Small intestine (tissue), 7 donors: ENCODE results near the gene GNAZ. TPM values are rescaled to one million over a fixed set of nuclear protein-coding genes. Genes with fewer than 3 reads are reported as not detected.
"Not testable (repeated sequence)": the region's sequence is repeated elsewhere in the genome, so short reads cannot be mapped to it uniquely, and the experiment has no call there.

Experiments
- DNase-seq, 2 donors: peaks; one replicate each; pipeline versions ENCODE4 v3.0.0 to v3.0.0-alpha.2; 2013
- FAIRE-seq: peaks from 2 replicates; lab custom pipeline; 2012; peaks lifted over from hg19 to GRCh38; lab: Jason Lieb, UNC
- H3K27ac ChIP-seq, 3 donors: one replicate each; pipeline ENCODE4 v1.5.1; 2013; ENCODE audit warnings: low read length in 2 of 3, mild to moderate bottlenecking in 2 of 3, control low read depth in 1 of 3, inconsistent platforms in 1 of 3, low read depth in 1 of 3, moderate library complexity in 1 of 3
- H3K27me3 ChIP-seq, 3 donors: one replicate each; pipeline ENCODE4 v1.6.1; 2013; ENCODE audit warnings: low read length in 3 of 3, inconsistent platforms in 1 of 3; ENCODE audit not compliant: control insufficient read depth in 3 of 3, insufficient read depth in 3 of 3
- H3K36me3 ChIP-seq, 3 donors: one replicate each; pipeline ENCODE4 v1.6.1; 2013; ENCODE audit warnings: low read length in 3 of 3, inconsistent platforms in 1 of 3, low read depth in 1 of 3, mild to moderate bottlenecking in 1 of 3, moderate library complexity in 1 of 3; ENCODE audit not compliant: control insufficient read depth in 3 of 3, insufficient read depth in 2 of 3
- H3K4me1 ChIP-seq, 3 donors: one replicate each; pipeline ENCODE4 v1.6.1; 2013; ENCODE audit warnings: low read length in 2 of 3, inconsistent platforms in 1 of 3, low read depth in 1 of 3, mild to moderate bottlenecking in 1 of 3, moderate library complexity in 1 of 3; ENCODE audit not compliant: control insufficient read depth in 3 of 3, insufficient read depth in 2 of 3
- H3K4me3 ChIP-seq, 3 donors: one replicate each; pipeline ENCODE4 v1.5.1; 2013; ENCODE audit warnings: low read length in 3 of 3, control low read depth in 1 of 3, inconsistent platforms in 1 of 3, low read depth in 1 of 3, mild to moderate bottlenecking in 1 of 3, moderate library complexity in 1 of 3
- H3K9me3 ChIP-seq, 2 donors: one replicate each; pipeline ENCODE4 v1.6.1; 2013; ENCODE audit warnings: low read depth in 1 of 2, low read length in 1 of 2; ENCODE audit not compliant: control insufficient read depth in 2 of 2, insufficient read depth in 1 of 2
- WGBS, 3 donors: extraction: QIAGEN DNeasy Blood & Tissue Kit; methylation state at CpG; one replicate each; pipeline ENCODE4 v1.1.7; 2013; 5-methylcytosine and 5-hydroxymethylcytosine counted together
- polyA plus RNA-seq, 4 donors: library from polyadenylated mRNA; stranded (reverse) in 3 of 4; unstranded in 1 of 4; fragments of 200-250 nt in 3 of 4; fragments of 120-200 nt in 1 of 4; gene quantifications; one replicate each; pipeline versions ENCODE4 v1.2.1 to v1.2.3, GENCODE V29; 2013
- donor health status: healthy with polysubstance abuse.
- donor health status: control.
- donor health status: control.
- donor health status: Bipolar disorder and iron deficiency.
- donor health status: healthy.

GNAZ gene
- polyA plus RNA-seq, 4 donors = 0.55 to 3.6 (median 2.7) TPM

DNA sequence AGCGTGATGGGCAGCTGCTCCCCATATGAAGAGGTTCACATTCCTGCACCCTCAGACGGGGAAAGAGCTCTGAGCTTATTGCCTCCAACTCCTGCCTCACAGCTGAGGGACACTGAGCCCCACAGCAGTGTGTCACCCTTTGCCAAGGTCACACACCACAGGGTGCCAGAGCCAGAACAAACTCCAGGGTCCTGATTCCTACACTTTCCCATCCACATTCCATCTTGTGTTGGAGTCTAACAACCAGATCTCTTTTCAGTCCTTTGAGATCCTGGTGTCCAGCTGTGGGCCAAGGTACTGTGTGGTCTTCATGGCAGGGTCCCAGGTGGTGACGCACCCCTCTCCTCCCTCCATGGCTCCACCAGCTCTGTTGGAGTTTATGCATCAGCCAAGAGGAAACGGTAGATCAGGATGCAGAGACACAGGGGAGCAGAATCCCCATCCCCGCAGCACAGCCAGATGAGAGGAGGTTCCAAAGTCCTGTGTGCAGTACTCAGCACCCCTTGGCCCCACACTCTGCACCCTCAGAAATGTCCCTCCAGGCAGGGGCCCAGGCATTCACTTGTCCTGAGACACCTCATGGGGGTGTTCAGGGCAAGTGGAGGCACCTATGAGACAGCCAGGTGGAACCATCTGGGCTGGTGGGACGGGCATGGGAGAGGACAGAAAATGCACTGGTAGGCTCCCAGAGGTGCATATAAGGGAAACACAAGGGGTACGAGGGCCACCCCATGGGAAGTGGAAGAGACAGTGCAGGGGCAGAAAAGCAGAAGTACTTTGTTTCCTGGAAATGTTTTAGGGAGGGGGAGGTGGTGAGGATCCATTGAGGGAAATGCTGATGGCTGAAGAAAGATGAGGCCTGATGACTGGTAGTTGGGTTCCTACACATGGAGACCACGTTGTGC lies 32.6 kb upstream of the GNAZ start:
- H3K9me3 ChIP-seq = no peaks in the 10 kb centered on the region
- H3K4me3 ChIP-seq = no peak overlapping the region
- H3K27me3 ChIP-seq = no peaks in the 10 kb centered on the region
- 79 to 85% (median 83%) methylated on average over 8 of the region's 8 CpGs for WGBS, 3 donors
- no peaks in the 10 kb centered on the region for H3K4me1 ChIP-seq
- H3K36me3 ChIP-seq = no peaks in the 10 kb centered on the region
- DNase-seq (no peak), FAIRE-seq (no peak)
- no peak overlapping the region for H3K27ac ChIP-seq

DNA sequence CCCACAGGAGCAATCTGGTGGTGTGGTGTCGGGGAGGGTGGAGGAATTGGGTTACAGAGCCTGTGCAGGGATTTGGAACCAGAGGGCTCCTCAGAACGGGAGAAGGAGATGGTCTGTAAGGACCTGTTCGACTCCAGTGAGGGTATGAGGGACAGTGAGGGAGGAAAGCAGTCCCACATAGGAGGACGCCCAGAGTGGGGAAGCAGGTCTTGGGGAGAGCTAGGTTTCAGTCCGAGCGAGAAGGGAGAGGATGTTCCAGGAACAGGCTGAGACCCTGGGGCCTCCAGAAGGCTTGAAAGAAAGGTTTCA lies 32.0 kb upstream of the GNAZ start:
- Histone ChIP-seq H3K4me1 (no peaks in the 10 kb centered on the region), H3K27me3 (no peaks in the 10 kb centered on the region), H3K9me3 (no peaks in the 10 kb centered on the region), H3K27ac (no peak overlapping the region), H3K36me3 (no peaks in the 10 kb centered on the region), H3K4me3 (no peak overlapping the region)
- 85 to 92% (median 90%) methylated on average over 6 of the region's 6 CpGs for WGBS, 3 donors
- DNase-seq (no peak), FAIRE-seq (no peak)

DNA sequence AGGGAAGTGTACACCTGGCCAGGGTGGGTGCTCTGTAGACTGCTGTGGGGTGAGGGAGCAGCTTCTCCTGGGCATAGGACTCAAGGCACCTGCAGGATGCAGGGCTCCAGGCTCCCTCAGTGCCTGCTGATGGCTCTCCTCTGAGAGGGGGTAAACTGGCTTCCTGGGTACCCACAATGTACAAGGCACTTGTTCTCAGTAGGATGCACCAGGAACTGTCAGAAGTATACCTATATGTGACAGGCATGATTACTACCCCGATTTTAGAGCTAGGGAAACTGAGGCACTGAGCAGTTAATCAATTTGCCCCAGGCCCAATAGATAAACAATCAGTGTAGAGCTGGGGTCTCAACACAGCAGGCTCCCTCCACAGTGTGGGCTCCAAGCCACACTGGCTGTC lies 31.4 kb upstream of the GNAZ start:
- Histone ChIP-seq H3K36me3 (no peaks in the 10 kb centered on the region), H3K9me3 (no peaks in the 10 kb centered on the region), H3K27me3 (no peaks in the 10 kb centered on the region), H3K27ac (no peak overlapping the region), H3K4me1 (no peaks in the 10 kb centered on the region), H3K4me3 (no peak overlapping the region)
- 67 to 87% (median 69%) methylated on average over 1 of the region's 1 CpG for WGBS, 3 donors
- DNase-seq (no peak), FAIRE-seq (no peak)

GRCh38 chr22:23042179-23042578 lies 28.1 kb upstream of the GNAZ start:
- Histone ChIP-seq H3K27ac (no peak overlapping the region), H3K36me3 (no peaks in the 10 kb centered on the region), H3K4me3 (no peak overlapping the region), H3K4me1 (no peaks in the 10 kb centered on the region), H3K27me3 (no peaks in the 10 kb centered on the region), H3K9me3 (peaks cover 0 to 13% of the 10 kb centered on the region in 2 donors)
- FAIRE-seq (no peak), DNase-seq (no peak)
- 16 to 59% (median 38%) methylated on average over 3 of the region's 3 CpGs for WGBS, 3 donors

- H3K4me1 ChIP-seq = no peaks in the 10 kb centered on the region
- no peak overlapping the region for H3K27ac ChIP-seq
- no peak for FAIRE-seq
- no peaks in the 10 kb centered on the region for H3K36me3 ChIP-seq
- H3K27me3 ChIP-seq = no peaks in the 10 kb centered on the region
- 5 to 31% (median 22%) methylated on average over 1 of the region's 1 CpG for WGBS, 3 donors
- DNase-seq = no peak
- H3K9me3 ChIP-seq = peaks cover 0 to 22% of the 10 kb centered on the region in 2 donors
- no peak overlapping the region for H3K4me3 ChIP-seq
Observed at GRCh38 chr22:23044570-23044969, 25.7 kb upstream of the GNAZ start.

DNA sequence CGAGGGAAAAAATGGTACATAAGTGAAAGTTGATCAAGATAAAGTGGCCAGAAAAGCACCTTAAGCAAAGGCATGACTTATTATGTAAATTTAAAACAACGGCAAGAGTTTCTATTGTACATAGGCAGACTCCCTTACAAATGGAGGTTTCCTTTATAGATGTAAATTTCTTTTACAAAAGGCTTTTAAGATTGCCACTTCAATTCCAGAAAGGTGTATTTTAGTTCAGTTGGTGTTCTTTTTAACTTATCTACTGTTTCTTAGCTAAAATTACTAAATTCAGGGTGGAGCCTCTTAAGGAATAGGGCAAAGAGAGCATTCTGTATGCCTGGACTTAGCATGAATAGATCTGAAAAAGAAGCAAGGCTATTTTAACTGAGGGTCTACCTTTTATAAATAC lies 24.9 kb upstream of the GNAZ start:
- Histone ChIP-seq H3K27ac (no peak overlapping the region), H3K27me3 (no peaks in the 10 kb centered on the region), H3K9me3 (peaks cover 0 to 22% of the 10 kb centered on the region in 2 donors), H3K4me1 (no peaks in the 10 kb centered on the region), H3K36me3 (no peaks in the 10 kb centered on the region), H3K4me3 (no peak overlapping the region)
- DNase-seq = no peak
- FAIRE-seq = no peak
- WGBS, 3 donors = 58 to 66% (median 62%) methylated on average over 2 of the region's 2 CpGs

DNA sequence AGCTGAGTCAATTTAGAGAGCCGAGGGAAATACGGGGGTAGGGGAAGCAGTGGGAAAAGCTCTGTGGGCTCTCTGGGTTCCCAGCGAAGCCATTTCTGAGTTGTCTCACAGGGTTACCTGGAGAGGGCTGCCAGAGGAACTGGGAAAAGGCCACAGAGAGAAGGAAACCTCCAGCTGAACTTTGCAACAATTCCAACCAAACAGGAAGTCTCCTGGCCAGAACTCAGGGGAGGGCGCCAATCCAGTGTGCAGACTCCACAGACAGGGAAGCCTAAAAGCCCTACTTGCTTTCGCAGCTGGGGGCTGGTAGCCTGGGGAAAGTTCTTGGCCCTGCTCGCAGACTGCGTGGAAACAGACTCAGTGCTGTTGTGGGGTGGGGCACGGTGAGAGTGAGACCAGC lies 23.1 kb upstream of the GNAZ start:
- H3K4me1 ChIP-seq = no peaks in the 10 kb centered on the region
- H3K9me3 ChIP-seq = peaks cover 0 to 22% of the 10 kb centered on the region in 2 donors
- no peaks in the 10 kb centered on the region for H3K27me3 ChIP-seq
- H3K4me3 ChIP-seq = no peak overlapping the region
- 85 to 97% (median 93%) methylated on average over 8 of the region's 8 CpGs for WGBS, 3 donors
- FAIRE-seq = no peak
- no peaks in the 10 kb centered on the region for H3K36me3 ChIP-seq
- no peak for DNase-seq
- H3K27ac ChIP-seq = no peak overlapping the region

DNA sequence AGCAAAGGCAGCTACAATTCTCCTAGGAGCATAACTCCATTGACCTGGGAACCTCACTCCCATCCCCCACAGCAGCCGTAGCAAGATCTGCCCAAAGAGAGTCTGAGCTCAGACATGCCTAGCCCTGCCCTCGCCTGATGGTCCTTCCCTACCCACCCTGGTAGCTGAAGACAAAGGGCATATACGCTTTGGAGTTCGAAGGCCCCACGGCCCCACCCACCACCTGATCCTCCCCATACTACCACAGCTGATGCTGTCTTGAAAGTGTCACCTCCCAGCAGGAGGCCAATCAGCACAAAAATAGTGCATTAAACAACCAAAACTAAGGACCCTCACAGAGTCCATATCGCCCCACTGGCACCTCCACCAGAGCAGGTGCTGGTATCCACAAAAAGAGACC lies 22.6 kb upstream of the GNAZ start:
- 84 to 87% (median 85%) methylated on average over 6 of the region's 6 CpGs for WGBS, 3 donors
- Histone ChIP-seq H3K9me3 (peaks cover 0 to 22% of the 10 kb centered on the region in 2 donors), H3K4me1 (no peaks in the 10 kb centered on the region), H3K27ac (no peak overlapping the region), H3K36me3 (no peaks in the 10 kb centered on the region), H3K4me3 (no peak overlapping the region), H3K27me3 (no peaks in the 10 kb centered on the region)
- DNase-seq = no peak
- no peak for FAIRE-seq

DNA sequence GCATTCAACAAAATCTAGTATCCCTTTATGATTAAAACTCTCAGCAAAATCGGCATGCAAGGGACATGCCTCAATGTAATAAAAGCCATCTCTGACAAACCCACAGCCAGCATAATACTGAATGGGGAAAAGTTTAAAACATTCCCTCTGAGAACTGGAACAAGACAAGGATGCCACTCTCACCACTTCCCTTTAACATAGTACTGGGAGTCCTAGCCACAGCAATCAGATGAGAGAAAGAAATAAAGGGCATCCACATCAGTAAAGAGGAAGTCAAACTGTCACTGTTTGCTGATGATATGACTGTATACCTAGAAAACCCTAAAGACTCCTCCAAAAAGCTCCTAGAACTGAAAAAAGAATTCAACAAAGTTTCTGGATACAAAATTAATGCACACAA lies 19.8 kb upstream of the GNAZ start:
- H3K4me3 ChIP-seq, H3K27ac ChIP-seq, H3K4me1 ChIP-seq, DNase-seq, FAIRE-seq, H3K27me3 ChIP-seq, H3K36me3 ChIP-seq: not testable (repeated sequence)
- H3K9me3 ChIP-seq = peaks cover 0 to 22% of the 10 kb centered on the region in 2 donors
- 83 to 86% (median 84%) methylated on average over 1 of the region's 1 CpG for WGBS, 3 donors
